GM18951 (cell line): ENCODE data around the gene MRPL16.

Source experiments
- POLR2A ChIP-seq: IDR thresholded peaks from 4 replicates; pipeline ENCODE4 v1.6.1; 2011; ENCODE audit warnings: mild to moderate bottlenecking; ENCODE audit not compliant: insufficient read length, insufficient read depth; ENCODE audit errors: extremely low read depth
- in situ Hi-C: fragments of 300-500 bp; cut with MboI; formaldehyde crosslinking; loops from one replicate; pipeline ENCODE4 v1.12.0; 2022; ENCODE audit warnings: low sequenced_read_pairs, mixed read lengths, inconsistent platforms; ENCODE audit not compliant: unreplicated experiment

Gene MRPL16

DNA sequence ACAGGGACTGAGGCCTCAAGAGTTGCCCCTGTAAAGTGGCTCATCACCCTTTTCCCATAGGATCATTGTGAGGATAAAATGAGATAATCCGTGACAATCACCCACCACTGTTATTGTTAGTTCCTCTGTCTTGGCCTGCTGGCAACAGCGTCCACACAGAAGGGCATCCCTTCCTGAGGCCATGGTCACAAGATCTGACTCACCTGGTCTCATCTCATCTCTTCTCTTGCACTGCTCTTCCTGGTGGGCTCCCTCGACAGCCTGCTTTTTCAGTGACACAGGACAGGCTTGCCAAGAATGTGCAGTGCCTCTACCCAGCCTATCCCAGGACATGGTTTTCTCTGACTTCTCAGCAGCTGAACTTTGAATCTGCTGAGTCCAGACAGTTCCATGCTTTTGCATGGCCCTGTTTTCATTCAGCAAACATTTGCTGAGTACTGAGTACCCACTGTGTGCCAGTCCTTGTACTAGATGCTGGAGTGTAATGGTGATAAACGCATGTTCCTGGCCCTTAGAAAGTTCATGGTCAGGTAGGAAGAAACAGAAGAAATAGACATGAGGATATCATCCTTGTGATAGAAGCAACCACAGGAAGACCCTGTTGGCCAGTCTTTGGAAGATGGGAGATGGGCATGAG is 52.1 kb downstream of the MRPL16 start:
- in situ Hi-C loops, result loop anchor here (5.0 kb wide), 1 partner anchor 44 kb away; no protein-coding TSS in a partner anchor

DNA sequence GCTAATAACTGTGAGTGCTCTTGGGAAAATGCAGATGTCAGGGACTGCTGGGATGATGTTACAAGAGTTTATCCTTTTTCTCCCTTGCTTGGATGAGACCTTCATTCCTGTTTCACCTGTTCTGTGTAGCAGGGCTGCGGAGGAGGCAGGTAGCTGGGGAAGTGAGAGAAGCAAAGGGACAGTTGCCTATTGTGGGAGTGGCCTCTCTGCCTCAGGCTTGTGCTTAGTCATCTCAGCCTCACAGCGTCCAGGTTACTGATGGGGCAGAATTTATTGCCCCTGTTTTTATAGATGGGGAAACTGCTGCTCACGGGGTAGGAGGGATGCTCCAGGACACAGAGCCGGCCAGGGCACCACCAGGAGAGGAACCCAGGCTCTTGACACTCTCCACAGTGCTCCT is 53.7 kb downstream of the MRPL16 start:
- in situ Hi-C loops, result loop anchor here (5.0 kb wide), 1 partner anchor 45 kb away; no protein-coding TSS in a partner anchor
- no peak for TF ChIP-seq POLR2A

More for the DNA sequence above, 52.1 kb downstream of the MRPL16 start:
- TF ChIP-seq POLR2A, result no peak

DNA sequence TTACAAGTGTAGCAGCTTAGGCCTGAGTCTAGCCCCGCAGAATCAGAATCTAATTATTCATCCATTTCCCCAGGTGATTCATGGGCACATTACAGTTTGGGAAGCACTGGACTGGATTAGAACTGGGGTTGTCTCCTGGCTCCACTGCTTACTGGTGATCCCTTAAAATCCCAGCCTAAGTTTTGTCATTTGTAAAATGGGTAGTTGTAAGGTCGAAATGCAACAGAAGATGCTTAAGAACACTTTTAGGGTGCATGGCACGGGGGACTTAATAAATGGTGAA is 54.1 kb downstream of the MRPL16 start:
- in situ Hi-C loops, result loop anchor here (5.0 kb wide), 1 partner anchor 46 kb away; no protein-coding TSS in a partner anchor
- no peak for TF ChIP-seq POLR2A
